PC-3 (cell line): Measurements from ENCODE around the gene PRIM2. TPM values are rescaled to one million over a fixed set of nuclear protein-coding genes. Genes with fewer than 3 reads are reported as not detected.
"Not testable (repeated sequence)": the region's sequence is repeated elsewhere in the genome, so short reads cannot be mapped to it uniquely, and the experiment has no call there.

Experiments used
- ATAC-seq: fragments of 200-7000 bp; cut with Tn5 transposase; 2 replicates; pipeline ENCODE4 v1.9.1; 2020; ENCODE audit warnings: mild to moderate bottlenecking, moderate library complexity
- BruUV-seq: library from RNA; stranded (reverse); fragments of 400-500 nt; replicated peaks from 2 replicates; lab custom pipeline; 2021; lab: Mats Ljungman, UMichigan
- CTCF ChIA-PET: fragments of 300-600 bp; sonication (Branson Sonifier 250); formaldehyde crosslinking; loops from one replicate; lab custom pipeline; 2022; ENCODE audit warnings: antibody characterized with exemption; lab: Charles Lee
- POLR2A ChIA-PET: fragments of 300-600 bp; sonication (Branson Sonifier 250); formaldehyde crosslinking; loops from one replicate; lab custom pipeline; 2022; ENCODE audit warnings: antibody characterized with exemption; ENCODE audit not compliant: unreplicated experiment; lab: Charles Lee
- DNase-seq: peaks from one replicate; pipeline ENCODE4 v3.0.0-alpha.2; 2015
- H2AFZ ChIP-seq: fragments of 300-600 bp; sonication (generic); 2 replicates; pipeline ENCODE4 v1.6.0; 2016; ENCODE audit warnings: antibody characterized with exemption, low read length
- H3F3A ChIP-seq: fragments of 300-600 bp; sonication (generic); one replicate; pipeline ENCODE4 v1.6.0; 2017; ENCODE audit warnings: antibody characterized with exemption, low read length, control low read depth, mild to moderate bottlenecking; ENCODE audit not compliant: unreplicated experiment
- H3K27ac ChIP-seq: fragments of 300-600 bp; sonication (generic); 2 replicates; pipeline ENCODE4 v1.5.1; 2016; ENCODE audit warnings: mild to moderate bottlenecking, low read length
- H3K27me3 ChIP-seq: fragments of 300-600 bp; sonication (generic); 2 replicates; pipeline ENCODE4 v1.6.1; 2016; ENCODE audit warnings: low read length, mixed read lengths
- H3K36me3 ChIP-seq: fragments of 300-600 bp; sonication (generic); 2 replicates; pipeline ENCODE4 v1.6.1; 2016; ENCODE audit warnings: low read depth, mixed run types, low read length, mixed read lengths
- H3K4me1 ChIP-seq: fragments of 300-600 bp; sonication (generic); 2 replicates; pipeline ENCODE4 v1.5.1; 2016; ENCODE audit warnings: low read length; ENCODE audit not compliant: insufficient read depth
- H3K4me2 ChIP-seq: fragments of 300-600 bp; sonication (generic); 2 replicates; pipeline ENCODE4 v1.6.0; 2016; ENCODE audit warnings: low read length
- H3K4me3 ChIP-seq: fragments of 300-600 bp; sonication (generic); 2 replicates; pipeline ENCODE4 v1.5.1; 2016; ENCODE audit warnings: mild to moderate bottlenecking, low read length, mixed read lengths
- H3K79me2 ChIP-seq: fragments of 300-600 bp; sonication (generic); 2 replicates; pipeline ENCODE4 v1.6.1; 2017; ENCODE audit warnings: low read length, mixed read lengths
- H3K9ac ChIP-seq: fragments of 300-600 bp; sonication (generic); 2 replicates; pipeline ENCODE4 v1.6.0; 2016; ENCODE audit warnings: mild to moderate bottlenecking, low read length
- H3K9me2 ChIP-seq: fragments of 300-600 bp; sonication (generic); replicated peaks from 2 replicates; pipeline ENCODE4 v1.6.1; 2016; ENCODE audit warnings: mixed run types, low read length, mixed read lengths
- H3K9me3 ChIP-seq: fragments of 300-600 bp; sonication (generic); 2 replicates; pipeline ENCODE4 v1.6.1; 2016; ENCODE audit warnings: low read length, mixed read lengths
- H4K20me1 ChIP-seq: fragments of 300-600 bp; sonication (generic); 2 replicates; pipeline ENCODE4 v1.6.1; 2016; ENCODE audit warnings: low read length, mixed read lengths
- intact Hi-C: fragments of 100-400 bp; cut with micrococcal nuclease; formaldehyde crosslinking; loops from 2 replicates; pipeline ENCODE4 v1.9.0; 2023
- total RNA-seq: library from RNA; depleted of rRNA; stranded (reverse); fragments of >200 nt; gene quantifications from 2 replicates; pipeline ENCODE4 v1.2.3, GENCODE V29; 2014
- TF ChIP-seq, protein P1 (sequence below): fragments of 300-600 bp; sonication (generic); conservative IDR thresholded peaks from 2 replicates; pipeline ENCODE4 v1.5.1; 2017; ENCODE audit warnings: antibody characterized with exemption, low read depth, mild to moderate bottlenecking, low read length

The PRIM2 gene
- total RNA-seq, 1 experiment from 2014 or later = 48.4 TPM

- DNase-seq, POLR2A ChIA-PET, H3K4me2 ChIP-seq, H4K20me1 ChIP-seq, CTCF ChIA-PET, intact Hi-C loops, ATAC-seq, H3F3A ChIP-seq, BruUV-seq, H3K27ac ChIP-seq, H3K9me3 ChIP-seq, H3K9me2 ChIP-seq, H3K79me2 ChIP-seq, H3K4me3 ChIP-seq, H3K36me3 ChIP-seq, H2AFZ ChIP-seq, H3K9ac ChIP-seq, H3K4me1 ChIP-seq, H3K27me3 ChIP-seq: not testable (repeated sequence)
These were observed 212.3 kb downstream of the PRIM2 start for GRCh38 chr6:57529755-57530154.

GRCh38 chr6:57532660-57533059 is 215.2 kb downstream of the PRIM2 start:
- H3K27ac ChIP-seq, H3K4me3 ChIP-seq, CTCF ChIA-PET, H3K4me2 ChIP-seq, POLR2A ChIA-PET, H3K27me3 ChIP-seq, H3K9me2 ChIP-seq, H3K79me2 ChIP-seq, ATAC-seq, H3K9me3 ChIP-seq, BruUV-seq, H3K9ac ChIP-seq, H3F3A ChIP-seq, H2AFZ ChIP-seq, H3K36me3 ChIP-seq, H3K4me1 ChIP-seq, H4K20me1 ChIP-seq, DNase-seq, intact Hi-C loops: not testable (repeated sequence)

GRCh38 chr6:57535121-57535520 is 217.7 kb downstream of the PRIM2 start:
- H3K4me3 ChIP-seq, POLR2A ChIA-PET, H3K4me2 ChIP-seq, H3K36me3 ChIP-seq, DNase-seq, H3K79me2 ChIP-seq, H3K9ac ChIP-seq, H3K9me3 ChIP-seq, H3K4me1 ChIP-seq, H3K27me3 ChIP-seq, H3K27ac ChIP-seq, H4K20me1 ChIP-seq, BruUV-seq, H2AFZ ChIP-seq, H3K9me2 ChIP-seq, CTCF ChIA-PET, ATAC-seq, H3F3A ChIP-seq, intact Hi-C loops: not testable (repeated sequence)

DNA sequence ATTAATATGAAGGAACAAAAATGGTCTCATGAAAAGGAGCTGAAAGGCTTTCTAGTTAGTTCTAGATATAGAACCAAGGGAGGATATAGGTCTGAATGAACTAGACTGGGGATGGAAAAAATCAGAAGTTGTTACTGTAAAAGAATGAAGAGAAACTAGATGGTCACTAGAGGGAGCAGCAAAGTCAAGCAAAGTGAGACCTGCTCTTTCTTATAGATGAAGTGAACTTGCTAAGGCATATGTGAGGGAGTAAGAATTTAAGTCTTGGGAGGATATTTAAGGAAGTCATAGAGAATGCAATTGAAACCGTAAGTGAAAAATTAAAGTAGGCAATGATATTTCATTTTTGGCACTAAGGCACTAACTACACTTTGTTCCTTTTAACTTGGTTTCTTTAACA is 218.6 kb downstream of the PRIM2 start:
- H3K4me2 ChIP-seq, H3K9ac ChIP-seq, H3K4me1 ChIP-seq, intact Hi-C loops, H3K27ac ChIP-seq, H3K27me3 ChIP-seq, H3K4me3 ChIP-seq, H2AFZ ChIP-seq, H3K9me2 ChIP-seq, H4K20me1 ChIP-seq, H3K79me2 ChIP-seq, H3F3A ChIP-seq, H3K9me3 ChIP-seq, CTCF ChIA-PET, H3K36me3 ChIP-seq, POLR2A ChIA-PET, BruUV-seq: not testable (repeated sequence)
- ATAC-seq = peak; percentile 82
- TF ChIP-seq, protein P1, sequence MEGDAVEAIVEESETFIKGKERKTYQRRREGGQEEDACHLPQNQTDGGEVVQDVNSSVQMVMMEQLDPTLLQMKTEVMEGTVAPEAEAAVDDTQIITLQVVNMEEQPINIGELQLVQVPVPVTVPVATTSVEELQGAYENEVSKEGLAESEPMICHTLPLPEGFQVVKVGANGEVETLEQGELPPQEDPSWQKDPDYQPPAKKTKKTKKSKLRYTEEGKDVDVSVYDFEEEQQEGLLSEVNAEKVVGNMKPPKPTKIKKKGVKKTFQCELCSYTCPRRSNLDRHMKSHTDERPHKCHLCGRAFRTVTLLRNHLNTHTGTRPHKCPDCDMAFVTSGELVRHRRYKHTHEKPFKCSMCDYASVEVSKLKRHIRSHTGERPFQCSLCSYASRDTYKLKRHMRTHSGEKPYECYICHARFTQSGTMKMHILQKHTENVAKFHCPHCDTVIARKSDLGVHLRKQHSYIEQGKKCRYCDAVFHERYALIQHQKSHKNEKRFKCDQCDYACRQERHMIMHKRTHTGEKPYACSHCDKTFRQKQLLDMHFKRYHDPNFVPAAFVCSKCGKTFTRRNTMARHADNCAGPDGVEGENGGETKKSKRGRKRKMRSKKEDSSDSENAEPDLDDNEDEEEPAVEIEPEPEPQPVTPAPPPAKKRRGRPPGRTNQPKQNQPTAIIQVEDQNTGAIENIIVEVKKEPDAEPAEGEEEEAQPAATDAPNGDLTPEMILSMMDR = peak; percentile 44; the same call in 1 of the 2 replicates
- peak; percentile 42 for DNase-seq

- H3K4me3 ChIP-seq, intact Hi-C loops, H2AFZ ChIP-seq, H3K27me3 ChIP-seq, H3K9me2 ChIP-seq, H3K4me1 ChIP-seq, CTCF ChIA-PET, H3K27ac ChIP-seq, ATAC-seq, H3F3A ChIP-seq, POLR2A ChIA-PET, H3K36me3 ChIP-seq, H4K20me1 ChIP-seq, H3K4me2 ChIP-seq, DNase-seq, H3K79me2 ChIP-seq, H3K9me3 ChIP-seq, BruUV-seq, H3K9ac ChIP-seq: not testable (repeated sequence)
These were observed 220.5 kb downstream of the PRIM2 start for GRCh38 chr6:57537916-57538315.

- H3K27me3 ChIP-seq, H3K4me2 ChIP-seq, H4K20me1 ChIP-seq, DNase-seq, POLR2A ChIA-PET, H3K9me3 ChIP-seq, H3K9ac ChIP-seq, H3K9me2 ChIP-seq, ATAC-seq, intact Hi-C loops, H2AFZ ChIP-seq, BruUV-seq, CTCF ChIA-PET, H3K27ac ChIP-seq, H3K79me2 ChIP-seq, H3K4me1 ChIP-seq, H3F3A ChIP-seq, H3K4me3 ChIP-seq, H3K36me3 ChIP-seq: not testable (repeated sequence)
These were observed 234.5 kb downstream of the PRIM2 start for GRCh38 chr6:57551961-57552360.
